ENCODE data around the gene OCA2. TPM values are rescaled to one million over a fixed set of nuclear protein-coding genes. Genes with fewer than 3 reads are reported as not detected.
"Not testable (repeated sequence)": the region's sequence is repeated elsewhere in the genome, so short reads cannot be mapped to it uniquely, and the experiment has no call there.

OCA2 gene
- total and polyA plus RNA-seq, 2 of the 13 experiments (the other 11 are each of a cell fraction or from before 2014, with no cell fraction given): 0.02 to 0.05 TPM

GRCh38 chr15:28140062-28140461 lies 40.9 kb upstream of the OCA2 start (continued):
- TF ChIP-seq ATF2 (CRISPR knock-in tag; IDR thresholded peaks at IDR 0.05) (no peak), ZBTB21 (CRISPR knock-in tag; IDR thresholded peaks at IDR 0.05) (no peak), NR2C2 (CRISPR knock-in tag; IDR thresholded peaks at IDR 0.05; ENCODE audit: borderline replicate concordance) (no peak)

- H3K36me3 ChIP-seq (replicated peaks in 1 of 2; ENCODE audit: control insufficient read depth in 1 of 2, insufficient read depth in 2 of 2, low read length in 2 of 2): peaks cover 9 to 35% of the 10 kb centered on the region in 2 experiments; a peak in 3 of 5 replicates
- H3K4me3 ChIP-seq (replicated peaks in 1 of 3; ENCODE audit: insufficient read depth in 1 of 3, low read depth in 2 of 3, low read length in 3 of 3); H3K27me3 ChIP-seq (ENCODE audit: control insufficient read depth in 1 of 2, insufficient read depth in 2 of 2, low read length in 2 of 2); H2AFZ ChIP-seq (ENCODE audit: low read length); intact Hi-C loops (cut with micrococcal nuclease; ENCODE audit: unreplicated experiment); FAIRE-seq; H4K20me1 ChIP-seq (ENCODE audit: insufficient read depth, low read length); ATAC-seq; H3K9ac ChIP-seq (ENCODE audit: insufficient read depth, low read depth, low read length); POLR2A ChIA-PET; H3K27ac ChIP-seq (ENCODE audit: extremely low read length, insufficient read depth, low read length); DNase-seq (ENCODE audit: low spot score); CTCF ChIA-PET (ENCODE audit: low intra/inter-chr PET ratio, low total read pairs); H3K9me3 ChIP-seq (ENCODE audit: low read length); H3K4me2 ChIP-seq (ENCODE audit: low read depth, low read length); in situ Hi-C loops (cut with HindIII; ENCODE audit: extremely low pct_ligation_motif_present, low pct_unique_long_range_greater_than_20kb); H3K79me2 ChIP-seq (ENCODE audit: insufficient read depth, low read length); H3K4me1 ChIP-seq (ENCODE audit: insufficient read depth, low read length); BruUV-seq (replicated peaks): not testable (repeated sequence)
- 80% methylated on average over 9 of the region's 9 CpGs for WGBS (ENCODE audit: low lambda C conversion rate)
Observed at GRCh38 chr15:28137408-28138039, 38.4 kb upstream of the OCA2 start.

GRCh38 chr15:28136236-28136904 lies 37.3 kb upstream of the OCA2 start:
- H3K27me3 ChIP-seq (ENCODE audit: control insufficient read depth in 1 of 2, insufficient read depth in 2 of 2, low read length in 2 of 2); H3K9me3 ChIP-seq (ENCODE audit: low read length); ATAC-seq; H3K4me1 ChIP-seq (ENCODE audit: insufficient read depth, low read length); H4K20me1 ChIP-seq (ENCODE audit: insufficient read depth, low read length); FAIRE-seq; CTCF ChIA-PET (ENCODE audit: low intra/inter-chr PET ratio, low total read pairs); H3K4me2 ChIP-seq (ENCODE audit: low read depth, low read length); POLR2A ChIA-PET; H3K4me3 ChIP-seq (replicated peaks in 1 of 3; ENCODE audit: insufficient read depth in 1 of 3, low read depth in 2 of 3, low read length in 3 of 3); H2AFZ ChIP-seq (ENCODE audit: low read length); DNase-seq (ENCODE audit: low spot score); H3K79me2 ChIP-seq (ENCODE audit: insufficient read depth, low read length); intact Hi-C loops (cut with micrococcal nuclease; ENCODE audit: unreplicated experiment); BruUV-seq (replicated peaks); H3K27ac ChIP-seq (ENCODE audit: extremely low read length, insufficient read depth, low read length); in situ Hi-C loops (cut with HindIII; ENCODE audit: extremely low pct_ligation_motif_present, low pct_unique_long_range_greater_than_20kb); H3K9ac ChIP-seq (ENCODE audit: insufficient read depth, low read depth, low read length): not testable (repeated sequence)
- peaks cover 15 to 40% of the 10 kb centered on the region in 2 experiments; a peak in 4 of 5 replicates for H3K36me3 ChIP-seq (replicated peaks in 1 of 2; ENCODE audit: control insufficient read depth in 1 of 2, insufficient read depth in 2 of 2, low read length in 2 of 2)
- 95% methylated on average over 5 of the region's 6 CpGs for WGBS (ENCODE audit: low lambda C conversion rate)

All from HepG2 (cell line).